Tracheal epithelial cell (primary cell): ENCODE measurements around the gene WNT7B. TPM values are rescaled to one million over a fixed set of nuclear protein-coding genes. Genes with fewer than 3 reads are reported as not detected.

Source experiments
- total RNA-seq: library from RNA; depleted of rRNA; stranded (reverse); fragments of >200 nt; gene quantifications from 2 replicates; pipeline ENCODE4 v1.2.1, GENCODE V29; 2014

The WNT7B gene
- 10.1 and 18.5 TPM in 2 replicates for total RNA-seq

GRCh38 chr22:45977003-45977411, at the start of gene WNT7B:
TSS of gene WNT7B (minus strand) at chr22:45977162. CDS start at chr22:45976754, 408 bp downstream.

Other genes with a start within 250 kb of the WNT7B start
- 8.9 and 12.6 TPM in 2 replicates for gene PPARA, start 173.4 kb upstream of the WNT7B start, total RNA-seq